GM23338 (cell line): ENCODE results near the gene HOXC5. TPM values are rescaled to one million over a fixed set of nuclear protein-coding genes. Genes with fewer than 3 reads are reported as not detected.

Source experiments
- ATAC-seq: fragments of 200-7000 bp; cut with Tn5 transposase; 3 replicates; pipeline ENCODE4 v1.9.1; 2020
- DNase-seq: peaks from one replicate; pipeline ENCODE4 v3.0.0-alpha.2; 2015; ENCODE audit warnings: low spot score
- H2AFZ ChIP-seq: fragments of 200-600 bp; sonication (generic); 2 replicates; pipeline ENCODE4 v1.8.0; 2016; ENCODE audit warnings: antibody characterized with exemption, mild to moderate bottlenecking, moderate library complexity
- H3F3A ChIP-seq: fragments of 200-600 bp; sonication (generic); replicated peaks from 2 replicates; pipeline ENCODE4 v1.8.0; 2017; ENCODE audit warnings: antibody characterized with exemption, mixed run types, low read depth
- H3K27ac ChIP-seq: fragments of 200-600 bp; sonication (generic); 2 replicates; pipeline ENCODE4 v1.6.1; 2016; ENCODE audit warnings: low read depth
- H3K27me3 ChIP-seq: fragments of 200-600 bp; sonication (generic); 2 replicates; pipeline ENCODE4 v1.8.0; 2016; ENCODE audit warnings: mild to moderate bottlenecking, mixed run types, moderate library complexity; ENCODE audit not compliant: insufficient read depth
- H3K36me3 ChIP-seq: fragments of 200-600 bp; sonication (generic); 2 replicates; pipeline ENCODE4 v1.8.0; 2016; ENCODE audit warnings: mild to moderate bottlenecking; ENCODE audit not compliant: insufficient read depth
- H3K4me1 ChIP-seq: fragments of 200-600 bp; sonication (generic); 2 replicates; pipeline ENCODE4 v1.8.0; 2016; ENCODE audit warnings: mild to moderate bottlenecking, moderate library complexity; ENCODE audit not compliant: insufficient read depth
- H3K4me2 ChIP-seq: fragments of 200-600 bp; sonication (generic); 2 replicates; pipeline ENCODE4 v1.7.1; 2017; ENCODE audit warnings: mixed run types
- H3K4me3 ChIP-seq: fragments of 200-600 bp; sonication (generic); 2 replicates; pipeline ENCODE4 v1.6.1; 2016; ENCODE audit warnings: mixed run types
- H3K79me2 ChIP-seq: fragments of 200-600 bp; sonication (generic); replicated peaks from 2 replicates; pipeline ENCODE4 v1.8.0; 2017; ENCODE audit warnings: mild to moderate bottlenecking; ENCODE audit not compliant: insufficient read depth
- H3K9me2 ChIP-seq: fragments of 200-600 bp; sonication (generic); 2 replicates; pipeline ENCODE4 v1.8.0; 2017; ENCODE audit not compliant: insufficient read depth
- H4K20me1 ChIP-seq: fragments of 200-600 bp; sonication (generic); replicated peaks from 2 replicates; pipeline ENCODE4 v1.8.0; 2017; ENCODE audit warnings: mild to moderate bottlenecking; ENCODE audit not compliant: insufficient read depth
- H3K27ac Mint-ChIP-seq: 2 replicates; pipeline ENCODE4 v1.8.0; 2020; ENCODE audit warnings: inconsistent platforms, mild to moderate bottlenecking, moderate library complexity, mixed read lengths
- H3K27me3 Mint-ChIP-seq: 3 replicates; pipeline ENCODE4 v1.8.0; 2022; ENCODE audit warnings: low read depth, mild to moderate bottlenecking, moderate library complexity, mixed read lengths, inconsistent platforms; ENCODE audit not compliant: insufficient read depth, poor library complexity
- H3K36me3 Mint-ChIP-seq: 3 replicates; pipeline ENCODE4 v1.8.0; 2021; ENCODE audit warnings: low read depth, mild to moderate bottlenecking, inconsistent platforms, moderate library complexity, mixed read lengths
- H3K4me1 Mint-ChIP-seq: 3 replicates; pipeline ENCODE4 v1.8.0; 2020; ENCODE audit warnings: mild to moderate bottlenecking, inconsistent platforms, mixed read lengths
- H3K4me3 Mint-ChIP-seq: 3 replicates; pipeline ENCODE4 v1.8.0; 2021; ENCODE audit warnings: moderate library complexity, mild to moderate bottlenecking, inconsistent platforms, mixed read lengths
- H3K9me3 Mint-ChIP-seq: 3 replicates; pipeline ENCODE4 v1.8.0; 2020; ENCODE audit warnings: moderate library complexity, mild to moderate bottlenecking, inconsistent platforms, mixed read lengths
- CREB1 ChIP-seq: fragments of 250-450 bp; sonication (Bioruptor Pico); IDR thresholded peaks from 2 replicates; pipeline ENCODE4 v1.5.0; 2020; ENCODE audit warnings: low read depth, mild to moderate bottlenecking, moderate library complexity
- EZH2 ChIP-seq: fragments of 200-600 bp; sonication (generic); IDR thresholded peaks from one replicate; pipeline ENCODE4 v1.8.0; 2017; ENCODE audit warnings: antibody characterized with exemption, mild to moderate bottlenecking, low read depth; ENCODE audit not compliant: unreplicated experiment
- JUNB ChIP-seq: IDR thresholded peaks from one replicate; pipeline ENCODE4 v1.6.1; 2016; ENCODE audit warnings: antibody characterized with exemption; ENCODE audit not compliant: unreplicated experiment
- NANOG ChIP-seq: IDR thresholded peaks from 2 replicates; pipeline ENCODE4 v1.6.1; 2016; ENCODE audit warnings: antibody characterized with exemption, borderline replicate concordance
- POLR2AphosphoS5 ChIP-seq: IDR thresholded peaks from 2 replicates; pipeline ENCODE4 v1.6.1; 2016; ENCODE audit warnings: antibody characterized with exemption, low read depth
- STAT1 ChIP-seq: IDR thresholded peaks from one replicate; pipeline ENCODE4 v1.6.1; 2016; ENCODE audit warnings: antibody characterized with exemption; ENCODE audit not compliant: unreplicated experiment
- ZNF114 ChIP-seq: fragments of 250-450 bp; sonication (Bioruptor Pico); IDR thresholded peaks from 2 replicates; pipeline ENCODE4 v1.5.0; 2020; ENCODE audit warnings: mild to moderate bottlenecking, moderate library complexity
- ZNF462 ChIP-seq: fragments of 250-450 bp; sonication (Bioruptor Pico); IDR thresholded peaks from 2 replicates; pipeline ENCODE4 v1.5.0; 2020; ENCODE audit warnings: mild to moderate bottlenecking, moderate library complexity
- polyA plus RNA-seq: library from polyadenylated mRNA; unstranded; fragments of >200 nt; fragmentation: Nextera tagmentation; extraction: Ambion mirVana; gene quantifications from 2 replicates; pipeline ENCODE4 v1.2.1, GENCODE V29; 2016
- total RNA-seq: library from RNA; depleted of rRNA; stranded (reverse); fragments of >200 nt; shearing (Covaris generic); gene quantifications from 2 replicates; pipeline ENCODE4 v1.2.3, GENCODE V29; 2014

Gene HOXC5
- total and polyA plus RNA-seq, 2 experiments from 2014 or later = not detected

- TF ChIP-seq ZNF462 (CRISPR knock-in tag) = no peak
These were observed 17.6 kb upstream of the HOXC5 start (continued) for GRCh38 chr12:54015018-54015931.

- Mint-ChIP-seq H3K4me1 (peaks cover 32% of the 10 kb centered on the region), H3K36me3 (no peaks in the 10 kb centered on the region), H3K4me3 (no peak overlapping the region), H3K9me3 (no peaks in the 10 kb centered on the region), H3K27me3 (peaks cover 98% of the 10 kb centered on the region), H3K27ac (no peak overlapping the region)
- Histone ChIP-seq H3K79me2 (no peaks in the 10 kb centered on the region), H3K4me3 (no peak overlapping the region), H3K36me3 (no peaks in the 10 kb centered on the region), H3F3A (peaks cover 39% of the 10 kb centered on the region), H4K20me1 (peaks cover 28% of the 10 kb centered on the region), H3K4me1 (peaks cover 58% of the 10 kb centered on the region), H3K27me3 (peaks cover 100% of the 10 kb centered on the region), H3K9me2 (no peaks in the 10 kb centered on the region), H3K4me2 (no peak overlapping the region), H3K27ac (no peak overlapping the region), H2AFZ (no peak overlapping the region)
- no peak for ATAC-seq
- DNase-seq = no peak
- no peak for TF ChIP-seq NANOG
- TF ChIP-seq ZNF462 (CRISPR knock-in tag) = no peak
- TF ChIP-seq CREB1 = no peak
- no peak for TF ChIP-seq ZNF114 (CRISPR knock-in tag)
- TF ChIP-seq STAT1 = no peak
- TF ChIP-seq EZH2 = no peak
- TF ChIP-seq JUNB = no peak
- no peak for TF ChIP-seq POLR2AphosphoS5
These were observed 16.8 kb upstream of the HOXC5 start for GRCh38 chr12:54016051-54016450.
